Measurements from ENCODE around the gene CYP2A7.
"Not testable (repeated sequence)": the region's sequence is repeated elsewhere in the genome, so short reads cannot be mapped to it uniquely, and the experiment has no call there.

DNA sequence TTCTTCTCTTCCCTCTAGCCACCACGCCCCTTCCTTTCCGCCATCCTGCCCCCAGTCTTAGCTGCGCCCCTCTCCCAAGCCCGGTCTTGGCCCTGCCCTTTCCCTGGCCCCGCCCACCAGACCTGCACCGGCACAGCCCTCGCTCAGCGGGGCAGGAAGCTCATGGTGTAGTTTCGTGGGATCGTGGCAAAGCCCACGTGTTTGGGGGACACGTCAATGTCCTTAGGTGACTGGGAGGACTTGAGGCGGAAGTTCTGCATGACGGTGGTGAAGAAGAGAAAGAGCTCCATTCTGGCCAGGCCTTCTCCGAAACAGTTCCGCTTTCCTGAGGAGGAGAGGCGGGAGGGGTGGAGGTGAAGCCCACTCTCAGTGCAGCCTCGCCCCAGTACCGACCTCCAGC lies 38.4 kb downstream of the CYP2A7 start:
- TF ChIP-seq EZH2 (IDR thresholded peaks at IDR 0.05; ENCODE audit: insufficient read depth, poor library complexity, severe bottlenecking); EZH2phosphoT487 (IDR thresholded peaks at IDR 0.05; ENCODE audit: insufficient read depth, low read depth): not testable (repeated sequence)
